Body of pancreas (tissue), 4 donors: ENCODE data around the gene NCAM1.

ENCODE experiments used
- CTCF ChIP-seq, 7 experiments: fragments of 450-650 bp in 4 of 7; fragments of 200-600 bp in 3 of 7; sonication (generic) in 3 of 7; IDR thresholded peaks; one replicate each; pipeline ENCODE4 v1.5.1; 2016 to 2019; ENCODE audit warnings: antibody characterized with exemption in 7 of 7
- POLR2A ChIP-seq, 3 donors: fragments of 450-650 bp; IDR thresholded peaks; one replicate each; pipeline ENCODE4 v1.6.1; 2016; ENCODE audit warnings: antibody characterized with exemption in 3 of 3, mild to moderate bottlenecking in 2 of 3

GRCh38 chr11:113242767-113243397, 281.7 kb downstream of the NCAM1 start:
- TF ChIP-seq CTCF (IDR thresholded peaks at IDR 0.05) (no peak), POLR2A (IDR thresholded peaks at IDR 0.05) (no peak)
